Measurements from ENCODE around the gene LEKR1. TPM values are rescaled to one million over a fixed set of nuclear protein-coding genes. Genes with fewer than 3 reads are reported as not detected.
A peak's percentile ranks its signal among the peaks of the same experiment; 100 is the strongest.

The LEKR1 gene
- total and polyA plus RNA-seq, 2 of the 13 experiments (the other 11 are each of a cell fraction or from before 2014, with no cell fraction given) = 0.49 to 1.5 TPM

DNA sequence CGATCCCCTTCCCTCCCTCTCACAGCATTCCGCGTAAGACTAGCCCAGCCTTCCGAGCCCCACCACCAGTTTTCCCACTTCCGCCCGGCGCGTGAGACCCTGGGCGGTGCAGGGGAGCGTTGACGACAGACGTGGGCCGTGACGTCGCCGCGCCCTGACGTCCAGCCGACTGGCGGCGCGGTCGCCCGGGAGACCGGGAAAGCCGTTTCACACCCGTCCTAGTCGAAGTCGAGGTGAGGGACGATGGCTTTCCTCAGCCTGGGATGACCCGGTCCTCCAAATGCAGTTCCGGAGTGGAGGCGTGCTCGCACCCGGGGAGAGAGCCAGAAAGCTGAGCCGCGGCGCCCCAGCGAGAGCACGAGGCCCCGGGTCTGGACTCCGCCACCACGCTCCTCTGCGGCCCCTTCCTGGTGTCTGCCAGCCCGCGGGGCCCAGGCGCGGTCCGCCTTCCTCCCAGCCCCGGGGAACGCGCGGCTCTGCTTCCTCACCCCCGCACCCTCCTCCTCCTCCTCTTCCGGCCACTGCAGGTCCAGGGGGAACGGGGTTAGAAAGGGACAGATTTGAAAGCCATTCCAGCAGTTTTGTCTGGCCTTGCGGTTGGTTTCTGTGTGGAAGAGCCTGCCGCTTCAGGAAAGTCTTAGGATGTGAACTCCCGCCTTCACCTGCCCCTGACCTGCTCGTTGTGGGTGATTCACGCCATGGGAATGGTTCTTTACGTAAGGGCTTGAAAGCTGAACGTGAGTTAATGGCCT is at the start of gene LEKR1 (continued):
- TF ChIP-seq AHDC1 (CRISPR knock-in tag; IDR thresholded peaks at IDR 0.05; ENCODE audit: borderline replicate concordance) = 0 out of 2 replicates have a peak, but pooled peaks have one; percentile 30
- no peak for TF ChIP-seq MTF2 (CRISPR knock-in tag; IDR thresholded peaks at IDR 0.05; ENCODE audit: borderline replicate concordance)
- TF ChIP-seq HNRNPK (IDR thresholded peaks at IDR 0.05; ENCODE audit: low read depth, low read length, poor library complexity, severe bottlenecking) = peak; percentile 67
- TF ChIP-seq ATF1 (CRISPR knock-in tag; IDR thresholded peaks at IDR 0.05) = peak; percentile 83
- TF ChIP-seq ZNF672 (CRISPR knock-in tag; IDR thresholded peaks at IDR 0.05) = peak; percentile 61; the same call in 1 of the 2 replicates
- peak; percentile 55; the same call in 1 of the 2 replicates for TF ChIP-seq ZNF670 (CRISPR knock-in tag; IDR thresholded peaks at IDR 0.05; ENCODE audit: borderline replicate concordance)
- peak; percentile 96 for TF ChIP-seq RARA (CRISPR knock-in tag; IDR thresholded peaks at IDR 0.05)
- TF ChIP-seq HMGA1 (CRISPR knock-in tag; conservative IDR thresholded peaks at IDR 0.05) = no peak
- TF ChIP-seq TFDP2 (CRISPR knock-in tag; IDR thresholded peaks at IDR 0.05) = peak; percentile 64; the same call in 1 of the 2 replicates
- TF ChIP-seq NFKBIZ (CRISPR knock-in tag; IDR thresholded peaks at IDR 0.05) = 0 out of 2 replicates have a peak, but pooled peaks have one; percentile 24
- TF ChIP-seq, protein P1, sequence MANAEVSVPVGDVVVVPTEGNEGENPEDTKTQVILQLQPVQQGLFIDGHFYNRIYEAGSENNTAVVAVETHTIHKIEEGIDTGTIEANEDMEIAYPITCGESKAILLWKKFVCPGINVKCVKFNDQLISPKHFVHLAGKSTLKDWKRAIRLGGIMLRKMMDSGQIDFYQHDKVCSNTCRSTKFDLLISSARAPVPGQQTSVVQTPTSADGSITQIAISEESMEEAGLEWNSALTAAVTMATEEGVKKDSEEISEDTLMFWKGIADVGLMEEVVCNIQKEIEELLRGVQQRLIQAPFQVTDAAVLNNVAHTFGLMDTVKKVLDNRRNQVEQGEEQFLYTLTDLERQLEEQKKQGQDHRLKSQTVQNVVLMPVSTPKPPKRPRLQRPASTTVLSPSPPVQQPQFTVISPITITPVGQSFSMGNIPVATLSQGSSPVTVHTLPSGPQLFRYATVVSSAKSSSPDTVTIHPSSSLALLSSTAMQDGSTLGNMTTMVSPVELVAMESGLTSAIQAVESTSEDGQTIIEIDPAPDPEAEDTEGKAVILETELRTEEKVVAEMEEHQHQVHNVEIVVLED (CRISPR knock-in tag; IDR thresholded peaks at IDR 0.05; ENCODE audit: borderline replicate concordance) = peak; percentile 97
- peak; percentile 75 for TF ChIP-seq ZMYM2 (CRISPR knock-in tag; IDR thresholded peaks at IDR 0.05)
- TF ChIP-seq GABPB1 (CRISPR knock-in tag; IDR thresholded peaks at IDR 0.05) = peak; percentile 89
- 0 out of 2 replicates have a peak, but pooled peaks have one; percentile 39 for TF ChIP-seq ZNF451 (CRISPR knock-in tag; IDR thresholded peaks at IDR 0.05)
- TF ChIP-seq ZNF501 (CRISPR knock-in tag; IDR thresholded peaks at IDR 0.05) = peak; percentile 66
- TF ChIP-seq RXRA (CRISPR knock-in tag; IDR thresholded peaks at IDR 0.05) = peak; percentile 59
- no peak; the same call in none of the 2 replicates for TF ChIP-seq SPEN (CRISPR knock-in tag; IDR thresholded peaks at IDR 0.05; ENCODE audit: low read depth)
- 0 out of 2 replicates have a peak, but pooled peaks have one; percentile 76 for TF ChIP-seq SRY (CRISPR knock-in tag; IDR thresholded peaks at IDR 0.05)
- 0 out of 2 replicates have a peak, but pooled peaks have one; percentile 30 for TF ChIP-seq ZNF878 (CRISPR knock-in tag; IDR thresholded peaks at IDR 0.05)
- peak; percentile 71; the same call in 1 of the 2 replicates for TF ChIP-seq ZNF430 (CRISPR knock-in tag; IDR thresholded peaks at IDR 0.05)
- TF ChIP-seq SAFB2 (CRISPR knock-in tag; IDR thresholded peaks at IDR 0.05; ENCODE audit: borderline replicate concordance, low read depth) = peak; percentile 35; the same call in 1 of the 2 replicates
